GM15510 (cell line): ENCODE measurements around the gene PLSCR5.

Experiments
- POLR2A ChIP-seq: IDR thresholded peaks from 3 replicates; pipeline ENCODE4 v1.6.1; 2011; ENCODE audit warnings: borderline replicate concordance; ENCODE audit not compliant: insufficient read length; ENCODE audit errors: extremely low read depth

The PLSCR5 gene

GRCh38 chr3:146611096-146611495 is 6.0 kb upstream of the PLSCR5 start:
- TF ChIP-seq POLR2A, result no peak

- no peak for TF ChIP-seq POLR2A
Observed at GRCh38 chr3:146598535-146598934, 6.6 kb downstream of the PLSCR5 start.

- TF ChIP-seq POLR2A, result no peak
Observed at GRCh38 chr3:146594843-146595482, 10.2 kb downstream of the PLSCR5 start.

GRCh38 chr3:146593776-146594175 is 11.4 kb downstream of the PLSCR5 start:
- no peak for TF ChIP-seq POLR2A

- no peak for TF ChIP-seq POLR2A
Observed at GRCh38 chr3:146590521-146590920, 14.6 kb downstream of the PLSCR5 start.

- TF ChIP-seq POLR2A, result no peak
Observed at GRCh38 chr3:146589899-146590508, 15.1 kb downstream of the PLSCR5 start.

GRCh38 chr3:146585156-146585555 is 20.0 kb downstream of the PLSCR5 start:
- TF ChIP-seq POLR2A, result no peak

GRCh38 chr3:146581951-146582467 is 23.1 kb downstream of the PLSCR5 start:
- TF ChIP-seq POLR2A, result no peak

- no peak for TF ChIP-seq POLR2A
Observed at GRCh38 chr3:146581080-146581601, 24.0 kb downstream of the PLSCR5 start.

GRCh38 chr3:146577662-146578061 is 27.5 kb downstream of the PLSCR5 start:
- TF ChIP-seq POLR2A, result no peak

GRCh38 chr3:146575636-146576035 is 29.5 kb downstream of the PLSCR5 start:
- no peak for TF ChIP-seq POLR2A

GRCh38 chr3:146574173-146574572 is 31.0 kb downstream of the PLSCR5 start:
- no peak for TF ChIP-seq POLR2A

- no peak for TF ChIP-seq POLR2A
Observed at GRCh38 chr3:146569314-146569713, 35.8 kb downstream of the PLSCR5 start.

- TF ChIP-seq POLR2A, result no peak
Observed at GRCh38 chr3:146566138-146566537, 39.0 kb downstream of the PLSCR5 start.

GRCh38 chr3:146561879-146562278 is 43.3 kb downstream of the PLSCR5 start:
- no peak for TF ChIP-seq POLR2A

- no peak for TF ChIP-seq POLR2A
Observed at GRCh38 chr3:146561463-146561862, 43.7 kb downstream of the PLSCR5 start.

GRCh38 chr3:146560678-146561077 is 44.5 kb downstream of the PLSCR5 start:
- no peak for TF ChIP-seq POLR2A

- TF ChIP-seq POLR2A, result no peak
Observed at GRCh38 chr3:146559388-146559787, 45.8 kb downstream of the PLSCR5 start.
